HG03565 (cell line): ENCODE data around the gene PAM.
"Not testable (repeated sequence)": the region's sequence is repeated elsewhere in the genome, so short reads cannot be mapped to it uniquely, and the experiment has no call there.

Experiments used
- ATAC-seq: cut with Tn5 transposase; IDR thresholded peaks from one replicate; pipeline ENCODE4 v1.9.1; 2021; ENCODE audit warnings: mild to moderate bottlenecking, moderate library complexity; ENCODE audit not compliant: unreplicated experiment

The PAM gene

GRCh38 chr5:103035701-103036100 is 280.6 kb downstream of the PAM start:
- ATAC-seq = no peak

- ATAC-seq = no peak
Observed at GRCh38 chr5:103036601-103037000, 281.5 kb downstream of the PAM start.

GRCh38 chr5:103037673-103038455 is 282.8 kb downstream of the PAM start:
- ATAC-seq = no peak

GRCh38 chr5:103041071-103041676 is 286.1 kb downstream of the PAM start:
- peak; percentile 50 for ATAC-seq

- ATAC-seq = not testable (repeated sequence)
Observed at GRCh38 chr5:103046706-103047105, 291.6 kb downstream of the PAM start.

GRCh38 chr5:103057208-103058130 is 302.4 kb downstream of the PAM start:
- no peak for ATAC-seq

- ATAC-seq = no peak
Observed at GRCh38 chr5:103059525-103059924, 304.4 kb downstream of the PAM start.

GRCh38 chr5:103060424-103060954 is 305.4 kb downstream of the PAM start:
- ATAC-seq = no peak

- ATAC-seq = no peak
Observed at GRCh38 chr5:103066326-103066725, 311.2 kb downstream of the PAM start.

GRCh38 chr5:103073500-103073899 is 318.4 kb downstream of the PAM start:
- ATAC-seq = not testable (repeated sequence)

- ATAC-seq = no peak
Observed at GRCh38 chr5:103075442-103075841, 320.3 kb downstream of the PAM start.
